Activated naive CD4-positive, alpha-beta T cell treated with anti-CD3 and anti-CD28 coated beads, Interleukin-2, amount 50 U/mL, for 24 hours (primary cell): ENCODE results near the gene RIMBP3C.
"Not testable (repeated sequence)": the region's sequence is repeated elsewhere in the genome, so short reads cannot be mapped to it uniquely, and the experiment has no call there.

Source experiments
- H3K27ac Mint-ChIP-seq: one replicate; pipeline ENCODE4 v1.8.0; 2021; ENCODE audit warnings: mild to moderate bottlenecking, mixed read lengths
- H3K27me3 Mint-ChIP-seq: one replicate; pipeline ENCODE4 v1.8.0; 2021; ENCODE audit warnings: mixed read lengths
- H3K36me3 Mint-ChIP-seq: one replicate; pipeline ENCODE4 v1.8.0; 2021; ENCODE audit warnings: mixed read lengths
- H3K4me1 Mint-ChIP-seq: one replicate; pipeline ENCODE4 v1.8.0; 2021; ENCODE audit warnings: mixed read lengths
- H3K4me3 Mint-ChIP-seq: one replicate; pipeline ENCODE4 v1.8.0; 2021; ENCODE audit warnings: mild to moderate bottlenecking, mixed read lengths
- H3K9me3 Mint-ChIP-seq: one replicate; pipeline ENCODE4 v1.8.0; 2021; ENCODE audit warnings: mixed read lengths

The RIMBP3C gene

DNA sequence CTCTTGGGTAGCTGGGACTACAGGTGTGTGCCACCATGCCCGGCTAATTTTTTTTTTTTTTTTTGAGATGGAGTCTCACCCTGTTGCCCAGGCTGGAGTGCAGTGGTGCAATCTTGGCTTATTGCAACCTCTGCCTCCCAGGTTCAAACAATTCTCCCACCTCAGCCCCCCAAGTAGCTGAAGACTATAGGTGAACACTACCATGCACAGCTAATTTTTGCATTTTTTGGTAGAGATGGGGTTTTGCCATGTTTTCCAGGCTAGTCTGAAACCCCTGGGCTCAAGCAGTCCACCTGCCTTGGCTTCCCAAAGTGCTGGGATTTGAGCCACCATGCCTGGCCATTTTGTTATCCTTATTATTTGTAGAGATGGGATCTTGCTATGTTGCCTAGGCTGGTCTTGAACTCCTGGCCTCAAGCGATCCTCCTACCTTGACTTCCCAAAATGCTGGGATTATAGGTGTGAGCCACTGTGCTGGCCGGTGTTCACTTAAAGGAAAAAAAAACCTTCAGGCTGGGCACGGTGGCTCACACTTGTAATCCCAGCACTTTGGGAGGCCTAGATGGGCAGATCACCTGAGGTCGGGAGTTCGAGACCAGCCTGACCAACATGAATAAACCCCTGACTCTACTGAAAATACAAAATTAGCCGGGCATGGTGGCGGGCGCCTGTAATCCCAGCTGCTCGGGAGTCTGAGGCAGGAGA, 29.9 kb upstream of the RIMBP3C start:
- not testable (repeated sequence) for H3K27ac Mint-ChIP-seq, H3K27me3 Mint-ChIP-seq, H3K4me3 Mint-ChIP-seq, H3K9me3 Mint-ChIP-seq, H3K36me3 Mint-ChIP-seq
- peaks cover 57% of the 10 kb centered on the region for H3K4me1 Mint-ChIP-seq

GRCh38 chr22:21580623-21581007, 29.4 kb upstream of the RIMBP3C start:
- H3K27ac Mint-ChIP-seq, H3K27me3 Mint-ChIP-seq, H3K4me3 Mint-ChIP-seq, H3K36me3 Mint-ChIP-seq, H3K9me3 Mint-ChIP-seq: not testable (repeated sequence)
- H3K4me1 Mint-ChIP-seq: peaks cover 59% of the 10 kb centered on the region

DNA sequence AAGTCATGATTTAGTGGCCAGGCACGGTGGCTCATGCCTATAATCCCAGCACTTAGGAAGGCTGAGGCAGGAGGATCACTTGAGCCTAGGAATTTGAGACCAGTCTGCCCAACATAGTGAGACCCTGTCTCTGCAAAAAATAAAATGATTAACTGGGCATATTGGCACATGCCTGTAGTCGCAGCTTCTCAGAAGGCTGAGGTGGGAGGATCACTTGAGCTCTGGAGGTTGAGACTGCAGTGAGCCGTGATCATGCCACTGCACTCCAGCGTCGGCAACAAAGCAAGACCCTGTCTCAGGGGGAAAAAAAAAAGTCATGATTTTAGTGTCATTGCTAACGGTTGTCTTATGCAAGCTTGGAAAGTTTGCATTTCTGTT, 28.2 kb upstream of the RIMBP3C start:
- no peaks in the 10 kb centered on the region for H3K27me3 Mint-ChIP-seq
- peaks cover 52% of the 10 kb centered on the region for H3K4me1 Mint-ChIP-seq
- H3K27ac Mint-ChIP-seq: no peak overlapping the region
- H3K4me3 Mint-ChIP-seq: no peak overlapping the region
- no peaks in the 10 kb centered on the region for H3K9me3 Mint-ChIP-seq
- H3K36me3 Mint-ChIP-seq: no peaks in the 10 kb centered on the region

GRCh38 chr22:21573750-21574494, 22.7 kb upstream of the RIMBP3C start:
- peaks cover 80% of the 10 kb centered on the region for H3K4me1 Mint-ChIP-seq
- H3K27me3 Mint-ChIP-seq: no peaks in the 10 kb centered on the region
- peak overlapping the region; percentile 6 for H3K4me3 Mint-ChIP-seq
- peak overlapping the region; percentile 68 for H3K27ac Mint-ChIP-seq
- peaks cover 4% of the 10 kb centered on the region for H3K36me3 Mint-ChIP-seq
- H3K9me3 Mint-ChIP-seq: no peaks in the 10 kb centered on the region

GRCh38 chr22:21573293-21573734, 22.1 kb upstream of the RIMBP3C start:
- Mint-ChIP-seq H3K27me3 (no peaks in the 10 kb centered on the region), H3K9me3 (no peaks in the 10 kb centered on the region), H3K36me3 (peaks cover 4% of the 10 kb centered on the region), H3K4me3 (no peak overlapping the region), H3K4me1 (peaks cover 80% of the 10 kb centered on the region), H3K27ac (no peak overlapping the region)

GRCh38 chr22:21571679-21572078, 20.4 kb upstream of the RIMBP3C start:
- Mint-ChIP-seq H3K4me1 (peaks cover 68% of the 10 kb centered on the region), H3K36me3 (peaks cover 4% of the 10 kb centered on the region), H3K27ac (no peak overlapping the region), H3K4me3 (no peak overlapping the region), H3K9me3 (no peaks in the 10 kb centered on the region), H3K27me3 (no peaks in the 10 kb centered on the region)

DNA sequence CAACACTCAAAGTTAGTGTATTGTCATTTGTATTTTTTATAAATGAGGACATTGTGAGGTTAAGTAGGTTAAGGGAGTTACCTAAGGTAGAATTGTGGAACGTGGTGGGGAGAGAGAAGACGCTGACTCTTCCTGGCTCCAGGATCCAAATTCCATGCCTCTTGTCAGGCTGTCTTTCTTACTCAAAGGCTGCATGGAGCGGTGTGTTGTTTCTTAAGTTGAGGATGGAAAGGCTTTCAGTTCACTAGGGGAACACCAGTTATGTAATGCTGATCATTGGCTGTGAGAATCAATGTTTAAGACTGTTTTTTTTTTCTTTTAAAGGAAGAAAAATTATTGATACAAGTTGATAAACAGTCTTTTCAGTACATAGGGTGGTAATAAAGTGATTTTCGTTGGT, 19.1 kb upstream of the RIMBP3C start:
- no peak overlapping the region for H3K27ac Mint-ChIP-seq
- no peaks in the 10 kb centered on the region for H3K9me3 Mint-ChIP-seq
- no peaks in the 10 kb centered on the region for H3K27me3 Mint-ChIP-seq
- peaks cover 4% of the 10 kb centered on the region for H3K36me3 Mint-ChIP-seq
- H3K4me1 Mint-ChIP-seq: peaks cover 60% of the 10 kb centered on the region
- peak overlapping the region; percentile 95 for H3K4me3 Mint-ChIP-seq

GRCh38 chr22:21569459-21570170, 18.4 kb upstream of the RIMBP3C start:
- H3K27ac Mint-ChIP-seq: peak overlapping the region; percentile 89
- H3K27me3 Mint-ChIP-seq: no peaks in the 10 kb centered on the region
- H3K4me3 Mint-ChIP-seq: peak overlapping the region; percentile 95

GRCh38 chr22:21569076-21569427, 17.8 kb upstream of the RIMBP3C start:
- Mint-ChIP-seq H3K4me3 (peak overlapping the region; percentile 95), H3K4me1 (peaks cover 54% of the 10 kb centered on the region)
- not testable (repeated sequence) for H3K36me3 Mint-ChIP-seq, H3K27ac Mint-ChIP-seq, H3K9me3 Mint-ChIP-seq, H3K27me3 Mint-ChIP-seq

More at GRCh38 chr22:21569459-21570170, 18.4 kb upstream of the RIMBP3C start:
- Mint-ChIP-seq H3K4me1 (peaks cover 59% of the 10 kb centered on the region), H3K36me3 (peaks cover 4% of the 10 kb centered on the region), H3K9me3 (no peaks in the 10 kb centered on the region)

DNA sequence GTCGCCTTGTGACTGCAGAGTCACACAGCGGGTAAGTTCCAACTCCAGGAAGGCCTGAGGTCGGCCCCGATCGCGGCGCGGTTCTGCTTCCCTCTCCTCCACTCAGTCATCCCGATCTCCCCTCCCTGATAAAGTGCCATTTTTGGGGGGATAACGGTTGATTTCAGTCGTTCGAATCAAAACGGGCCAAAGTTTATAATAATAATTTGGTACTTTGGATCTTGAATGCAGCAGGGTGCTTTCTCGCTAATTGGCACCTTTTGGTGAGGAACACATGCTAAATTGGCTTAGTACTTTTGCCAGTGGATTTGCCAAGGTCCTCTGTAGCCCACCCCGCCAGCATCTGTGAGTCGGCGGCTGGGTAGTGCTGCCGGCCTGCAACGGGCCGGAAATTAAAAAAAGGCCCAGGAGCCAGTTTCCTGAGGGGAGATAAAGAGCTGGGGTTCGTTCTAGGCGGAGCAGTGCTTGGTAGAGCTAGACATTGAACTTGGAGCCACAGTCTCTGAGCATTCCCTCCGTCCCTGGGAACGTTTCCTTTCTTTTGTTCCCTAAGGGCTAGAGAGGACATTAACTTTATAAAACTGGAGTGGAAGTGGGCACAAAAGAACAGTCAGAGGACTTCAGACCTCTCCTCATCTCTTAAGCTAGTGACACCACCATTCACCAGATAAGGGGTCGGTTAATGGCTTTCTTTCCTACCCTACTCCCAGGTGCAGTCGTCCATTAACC, 17.2 kb upstream of the RIMBP3C start:
- Mint-ChIP-seq H3K9me3 (no peaks in the 10 kb centered on the region), H3K4me1 (peaks cover 48% of the 10 kb centered on the region), H3K36me3 (peaks cover 4% of the 10 kb centered on the region), H3K27me3 (no peaks in the 10 kb centered on the region), H3K27ac (peak overlapping the region; percentile 92), H3K4me3 (peak overlapping the region; percentile 95)

- Mint-ChIP-seq H3K27me3 (no peaks in the 10 kb centered on the region), H3K4me1 (peaks cover 40% of the 10 kb centered on the region), H3K36me3 (peaks cover 4% of the 10 kb centered on the region), H3K27ac (peak within 1 kb of the TSS; percentile 92), H3K4me3 (peak within 1 kb of the TSS; percentile 95), H3K9me3 (no peaks in the 10 kb centered on the region)
Observed at GRCh38 chr22:21567456-21568346, 16.4 kb upstream of the RIMBP3C start, which contains the start of gene UBE2L3. Gene UBE2L3 (plus strand): TSS chr22:21567714. CDS start chr22:21567745, 31 bp downstream.

DNA sequence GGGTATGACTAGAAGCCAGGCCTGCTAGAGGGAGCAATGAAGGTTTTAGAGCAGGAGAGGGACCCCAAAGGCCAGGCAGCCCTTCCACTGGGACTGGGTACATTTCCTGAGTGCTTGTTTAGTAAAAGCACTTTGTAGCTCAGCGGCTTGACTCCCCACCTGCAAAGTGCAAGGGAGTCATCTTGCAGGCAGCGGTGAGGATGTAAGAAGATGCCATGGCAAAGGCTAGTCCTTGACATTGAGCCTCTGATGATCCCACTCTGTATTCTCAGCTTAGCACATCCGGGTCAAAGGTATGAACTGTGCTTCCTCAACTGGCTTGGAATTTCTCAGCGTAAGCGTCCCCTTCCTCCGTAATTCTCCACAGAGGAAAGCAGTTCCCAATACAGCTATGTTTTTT, 13.2 kb upstream of the RIMBP3C start:
- Mint-ChIP-seq H3K9me3 (no peaks in the 10 kb centered on the region), H3K36me3 (peaks cover 1% of the 10 kb centered on the region), H3K4me3 (no peak overlapping the region), H3K27ac (no peak overlapping the region), H3K4me1 (peaks cover 10% of the 10 kb centered on the region), H3K27me3 (no peaks in the 10 kb centered on the region)

- H3K9me3 Mint-ChIP-seq: no peaks in the 10 kb centered on the region
- H3K27ac Mint-ChIP-seq: no peak overlapping the region
- H3K27me3 Mint-ChIP-seq: no peaks in the 10 kb centered on the region
- no peaks in the 10 kb centered on the region for H3K36me3 Mint-ChIP-seq
- H3K4me3 Mint-ChIP-seq: no peak overlapping the region
- H3K4me1 Mint-ChIP-seq: peaks cover 6% of the 10 kb centered on the region
Observed at GRCh38 chr22:21563912-21564311, 12.7 kb upstream of the RIMBP3C start.

- H3K36me3 Mint-ChIP-seq, H3K9me3 Mint-ChIP-seq, H3K27me3 Mint-ChIP-seq, H3K27ac Mint-ChIP-seq, H3K4me3 Mint-ChIP-seq, H3K4me1 Mint-ChIP-seq: not testable (repeated sequence)
Observed at GRCh38 chr22:21560657-21561056, 9.4 kb upstream of the RIMBP3C start.
